ENCODE results near the gene NCAM1.
"Not testable (repeated sequence)": the region's sequence is repeated elsewhere in the genome, so short reads cannot be mapped to it uniquely, and the experiment has no call there.

The NCAM1 gene

DNA sequence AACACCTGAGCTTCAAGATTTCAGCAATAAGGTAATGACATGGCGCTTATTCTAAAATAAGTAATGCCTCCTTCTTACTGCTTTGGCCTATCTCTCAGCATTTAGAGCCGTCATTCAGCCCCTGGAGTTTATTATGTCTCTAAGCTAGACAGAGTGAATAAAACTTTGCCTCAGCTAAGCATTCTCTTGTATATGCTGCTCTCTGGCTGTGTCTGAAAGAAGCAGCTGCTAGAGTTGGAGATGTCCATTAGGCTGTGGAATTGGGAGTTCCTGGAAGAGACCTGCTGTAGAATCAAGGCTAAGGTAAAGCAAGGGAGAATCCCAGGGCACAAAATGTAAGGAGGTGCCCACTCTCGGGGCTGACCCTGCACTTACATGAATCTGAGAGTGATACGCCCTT is 317.7 kb downstream of the NCAM1 start:
- DNase-seq (ENCODE audit: low spot score), result no peak

DNA sequence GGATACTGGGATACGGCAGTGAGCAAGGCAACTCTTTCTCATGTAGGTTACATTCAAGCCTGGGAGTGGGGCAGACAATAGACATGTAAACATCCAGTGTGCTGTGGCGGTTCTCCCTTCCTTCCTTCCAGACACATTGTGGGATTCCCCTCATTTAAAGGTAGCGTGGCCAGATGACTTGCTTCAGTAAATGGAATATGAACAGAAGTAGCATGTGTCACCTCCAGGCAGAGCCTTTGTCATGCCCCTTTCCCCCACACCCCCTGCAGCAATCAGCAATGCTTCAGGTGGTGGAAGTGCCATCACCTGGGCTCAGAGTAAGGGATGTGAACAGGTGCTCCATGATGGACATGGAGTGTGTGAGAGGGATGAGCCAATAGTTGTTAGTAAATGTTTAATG is 318.4 kb downstream of the NCAM1 start:
- DNase-seq (ENCODE audit: low spot score), result no peak

DNA sequence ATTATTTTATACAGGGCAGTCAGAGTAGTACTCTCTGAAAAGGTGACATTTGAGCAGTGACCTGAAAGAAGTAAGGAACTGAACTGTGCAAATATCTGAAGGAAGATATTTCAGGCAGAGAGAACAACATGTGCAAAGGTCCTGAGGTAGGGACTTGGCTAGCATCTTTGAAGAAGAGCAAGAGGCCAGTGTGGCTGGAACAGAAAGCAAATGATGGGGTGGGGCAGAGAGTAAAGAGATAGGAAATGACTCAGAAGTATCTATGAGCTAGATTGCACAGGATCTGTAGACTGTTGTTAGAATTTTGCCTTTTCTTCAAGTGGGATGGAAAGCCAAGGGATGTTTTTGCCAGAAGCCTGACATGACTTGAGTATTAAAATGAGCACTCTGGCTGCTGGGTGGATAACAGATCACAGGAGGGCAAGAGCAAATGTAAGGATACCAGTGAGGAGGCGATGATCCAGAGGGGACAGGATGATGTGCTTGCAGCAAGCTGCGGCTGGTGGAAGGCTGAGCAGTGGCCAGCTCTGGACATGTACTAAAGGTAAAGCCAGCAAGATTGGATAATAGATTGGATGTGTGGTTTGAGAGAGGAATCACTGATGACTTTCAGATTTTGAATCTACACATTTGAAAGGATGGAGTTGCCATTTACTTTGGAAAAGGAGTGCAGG is 320.0 kb downstream of the NCAM1 start:
- DNase-seq (ENCODE audit: low spot score), result no peak

DNA sequence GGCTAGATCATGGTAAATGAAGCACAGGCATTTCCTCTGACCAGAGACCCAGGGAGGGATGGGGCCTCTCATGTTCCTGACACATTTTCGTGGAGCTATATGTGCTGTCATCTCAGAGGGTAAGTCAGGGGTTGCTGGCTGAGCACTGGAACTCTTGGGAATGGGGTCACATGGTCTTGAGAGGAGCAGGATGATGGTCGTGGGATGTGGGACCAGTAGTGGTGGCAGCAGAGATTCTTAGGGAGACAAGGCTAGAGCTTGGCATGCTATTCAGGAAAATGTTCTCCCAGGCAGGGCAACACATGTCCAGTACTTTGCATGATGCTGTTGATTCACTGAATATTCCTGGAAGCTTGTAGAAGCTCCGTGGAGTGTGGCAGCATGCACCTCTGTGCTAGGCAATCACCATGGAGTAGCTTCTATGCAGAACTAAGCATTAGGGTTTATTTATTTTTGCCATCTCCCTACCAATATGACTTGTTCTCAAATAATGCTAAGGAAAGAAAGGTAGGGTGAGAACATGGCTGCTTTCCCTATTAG is 321.7 kb downstream of the NCAM1 start:
- no peak for DNase-seq (ENCODE audit: low spot score)

DNA sequence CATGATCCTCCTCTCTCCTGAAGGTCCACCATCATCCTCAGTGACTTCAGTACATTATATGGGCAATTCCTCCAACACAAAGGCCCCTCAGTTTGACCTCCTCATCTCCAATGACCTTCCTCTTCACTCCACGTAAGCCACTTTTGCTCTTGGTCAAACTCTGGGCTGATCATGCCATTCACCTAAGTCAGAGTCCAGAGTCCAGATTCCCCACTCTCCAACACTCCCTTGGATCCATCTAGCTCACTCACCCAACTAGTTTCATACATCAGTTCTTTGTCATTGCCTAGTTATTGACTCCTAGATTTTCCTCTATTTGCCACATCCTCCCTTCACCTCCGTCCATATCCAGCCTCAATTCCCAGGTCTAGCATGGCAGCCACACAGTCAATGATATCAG is 322.7 kb downstream of the NCAM1 start:
- no peak for DNase-seq (ENCODE audit: low spot score)

DNA sequence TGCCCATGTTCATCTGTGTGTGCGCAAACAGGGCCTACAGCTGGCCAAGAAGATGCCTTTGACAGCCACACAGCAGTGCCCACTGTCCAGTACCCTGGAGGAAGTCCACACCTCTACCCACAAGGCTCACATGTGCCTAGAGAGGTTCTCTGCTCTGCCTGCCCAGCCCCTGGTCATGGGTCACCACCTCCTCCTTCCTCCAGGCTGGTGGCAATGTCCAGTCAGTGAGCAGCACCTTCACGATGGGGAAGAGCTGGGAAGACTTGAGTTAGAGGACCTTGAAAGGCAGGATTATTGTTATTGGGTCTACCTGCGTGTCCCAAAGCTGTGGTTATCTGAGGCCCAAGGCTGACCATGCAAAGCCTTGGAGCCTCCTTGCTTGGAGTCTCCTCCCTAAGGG is 324.8 kb downstream of the NCAM1 start:
- no peak for DNase-seq (ENCODE audit: low spot score)

DNA sequence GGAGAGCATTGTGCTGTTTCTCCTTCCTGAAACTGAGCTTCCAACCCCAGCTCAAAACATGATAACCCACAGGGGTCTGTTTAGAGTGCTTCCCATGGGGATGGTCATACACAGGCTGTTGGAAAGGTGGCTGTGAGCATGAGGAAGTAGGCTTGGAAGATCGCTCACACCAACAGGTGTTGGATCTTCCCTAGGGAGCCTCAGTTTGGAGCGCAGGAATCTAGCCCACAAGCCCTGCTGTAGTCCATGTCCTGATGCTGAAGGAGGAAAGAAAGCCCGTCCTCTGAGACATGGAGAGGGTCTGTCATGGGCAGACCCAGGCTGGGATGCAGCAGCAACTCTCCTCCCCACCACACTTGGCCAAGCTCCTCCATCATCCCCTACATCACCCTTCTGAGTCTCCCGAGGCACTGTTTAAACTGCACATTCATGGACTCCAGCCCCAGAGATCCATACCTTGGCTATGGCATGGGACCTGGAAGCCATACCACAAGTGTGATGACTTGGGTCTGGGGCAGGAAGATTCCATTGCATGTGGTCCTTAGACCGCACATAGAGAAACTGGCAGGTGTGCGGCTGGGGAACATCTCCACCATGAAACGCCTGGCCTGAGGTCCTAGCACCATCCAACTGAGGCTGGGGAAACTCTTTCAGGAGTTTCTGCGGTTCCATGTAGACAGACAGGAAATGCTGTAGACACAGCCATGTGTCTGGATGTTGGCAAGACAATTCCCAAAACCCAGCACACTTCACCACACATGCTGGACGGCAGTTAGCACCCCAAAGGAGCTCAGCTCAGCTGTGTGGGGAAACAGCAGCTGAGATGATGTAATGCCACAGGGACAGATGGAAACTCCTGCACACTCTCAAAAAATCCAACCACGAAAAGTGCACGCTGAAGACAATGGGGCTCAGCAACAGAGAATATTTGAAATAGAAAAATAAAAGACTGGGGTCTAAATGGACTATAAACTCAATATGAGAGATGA is 325.6 kb downstream of the NCAM1 start:
- no peak for DNase-seq (ENCODE audit: low spot score)

DNA sequence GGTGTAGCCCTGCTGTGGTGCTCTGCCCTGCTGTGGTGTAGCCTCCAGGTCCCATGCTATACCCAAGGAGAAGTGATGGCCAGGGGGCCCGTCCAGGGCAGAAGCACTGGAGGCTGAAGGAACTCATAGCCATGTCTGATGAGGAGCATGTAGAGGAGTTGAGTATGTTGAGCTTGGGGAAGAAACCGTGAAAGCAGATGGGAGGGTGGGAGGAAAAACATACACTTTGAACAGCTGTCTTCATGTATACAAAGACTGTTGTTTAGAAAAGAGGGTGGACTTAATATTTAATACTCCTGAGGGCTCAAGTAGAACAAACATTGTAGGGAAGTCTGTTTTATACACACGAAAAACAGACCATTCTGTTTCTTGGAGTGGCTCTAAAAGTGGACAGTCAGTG is 326.6 kb downstream of the NCAM1 start:
- no peak for DNase-seq (ENCODE audit: low spot score)

DNA sequence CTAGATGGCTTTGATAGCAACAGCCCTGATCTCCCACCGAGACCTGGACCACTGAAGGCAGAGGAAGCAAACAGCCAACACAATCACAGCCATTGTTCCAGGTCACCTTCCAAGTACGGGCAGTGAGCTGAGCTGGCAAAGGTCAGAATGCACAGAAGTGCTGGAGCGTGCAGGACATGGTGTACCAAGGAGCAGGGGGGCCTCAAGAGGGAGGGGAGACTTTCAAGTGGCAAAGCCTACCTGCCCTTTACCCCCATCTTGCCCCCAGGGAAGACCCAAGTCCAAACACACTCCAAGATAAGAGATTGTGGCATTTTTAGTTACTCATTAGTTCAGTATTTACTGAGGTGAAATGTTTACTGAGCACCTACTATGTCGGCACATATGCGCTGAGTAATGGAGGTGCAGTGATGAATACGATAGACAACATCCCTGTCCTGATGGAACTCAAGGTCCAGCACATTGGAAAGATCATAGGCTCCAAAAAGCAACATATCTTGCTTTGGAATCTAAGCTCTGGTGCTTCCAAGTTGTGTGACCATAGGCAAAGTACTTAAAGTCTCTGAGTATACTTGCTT is 327.2 kb downstream of the NCAM1 start:
- DNase-seq (ENCODE audit: low spot score), result no peak

DNA sequence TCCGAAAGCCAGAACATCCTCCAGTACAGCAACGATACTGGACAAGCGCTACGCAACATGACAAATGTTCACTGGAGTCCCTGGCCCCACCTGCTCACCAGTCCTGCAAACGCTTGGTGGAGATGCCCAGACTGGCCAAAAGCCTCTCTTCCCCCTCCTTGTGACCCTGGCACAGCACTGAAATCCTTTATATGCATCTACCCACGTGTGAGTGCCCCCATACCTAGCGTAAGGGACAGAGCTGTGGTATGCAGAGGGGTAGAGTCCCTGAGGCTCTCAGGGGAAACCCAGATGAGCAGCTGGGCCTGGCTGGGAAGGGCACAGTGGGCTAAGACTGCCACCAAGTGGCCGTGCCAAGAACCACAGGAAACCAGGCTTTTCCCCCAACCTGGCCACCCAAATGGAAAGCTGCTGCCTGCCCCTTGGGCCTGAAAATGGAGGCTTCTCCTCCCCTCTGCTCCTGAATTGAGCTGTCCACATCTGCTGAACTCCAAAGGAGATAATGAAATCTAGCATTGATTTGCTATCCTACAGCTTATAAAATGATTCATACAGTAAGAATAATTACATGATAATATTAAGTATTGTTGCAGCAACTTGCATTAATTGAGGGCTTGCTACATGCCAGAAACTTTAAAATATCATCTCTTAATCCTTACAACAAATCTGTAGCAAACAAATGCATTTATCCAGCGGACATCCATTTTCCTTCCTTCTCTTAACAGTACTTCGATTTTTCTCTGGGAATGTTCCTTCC is 328.4 kb downstream of the NCAM1 start:
- peak; percentile 71 for DNase-seq (ENCODE audit: low spot score)

DNA sequence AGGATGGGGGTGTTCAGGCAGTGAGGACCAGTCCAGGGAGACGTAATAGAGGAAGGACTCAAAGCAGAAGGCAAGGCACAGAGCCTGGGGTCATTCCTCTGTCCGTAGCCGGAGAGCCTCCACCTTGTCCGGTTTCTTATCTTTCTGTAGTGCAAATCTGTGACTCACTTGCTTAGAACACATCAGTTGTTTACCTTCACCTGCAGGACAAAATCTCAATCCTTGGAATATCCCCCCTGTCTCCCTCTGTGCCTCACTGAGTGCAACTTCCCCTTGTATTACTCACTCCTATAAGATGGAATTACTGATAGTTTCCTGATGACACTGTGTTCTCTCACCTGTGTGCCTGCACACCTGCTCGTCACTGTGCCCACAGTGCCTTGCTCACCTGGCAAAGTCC is 332.7 kb downstream of the NCAM1 start:
- DNase-seq (ENCODE audit: low spot score), result no peak

DNA sequence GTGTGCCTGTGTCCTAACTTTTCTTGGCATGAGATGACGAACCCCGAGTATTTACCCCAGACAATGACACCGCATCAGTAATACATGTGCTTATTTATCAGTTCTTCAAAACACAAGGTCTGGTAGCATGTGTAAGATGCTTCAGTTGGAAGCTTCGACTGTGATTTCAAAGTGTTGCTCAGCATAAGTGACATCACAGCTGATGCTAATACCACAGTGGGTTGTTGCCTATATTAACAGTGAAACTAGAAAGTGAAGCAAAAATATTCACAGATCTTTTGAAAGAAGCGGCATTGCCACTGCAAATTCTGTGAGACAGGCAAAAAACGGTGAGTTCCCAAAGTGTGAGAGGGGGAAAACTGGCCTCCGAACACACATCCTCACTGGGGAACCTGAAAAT is 334.8 kb downstream of the NCAM1 start:
- no peak for DNase-seq (ENCODE audit: low spot score)

DNA sequence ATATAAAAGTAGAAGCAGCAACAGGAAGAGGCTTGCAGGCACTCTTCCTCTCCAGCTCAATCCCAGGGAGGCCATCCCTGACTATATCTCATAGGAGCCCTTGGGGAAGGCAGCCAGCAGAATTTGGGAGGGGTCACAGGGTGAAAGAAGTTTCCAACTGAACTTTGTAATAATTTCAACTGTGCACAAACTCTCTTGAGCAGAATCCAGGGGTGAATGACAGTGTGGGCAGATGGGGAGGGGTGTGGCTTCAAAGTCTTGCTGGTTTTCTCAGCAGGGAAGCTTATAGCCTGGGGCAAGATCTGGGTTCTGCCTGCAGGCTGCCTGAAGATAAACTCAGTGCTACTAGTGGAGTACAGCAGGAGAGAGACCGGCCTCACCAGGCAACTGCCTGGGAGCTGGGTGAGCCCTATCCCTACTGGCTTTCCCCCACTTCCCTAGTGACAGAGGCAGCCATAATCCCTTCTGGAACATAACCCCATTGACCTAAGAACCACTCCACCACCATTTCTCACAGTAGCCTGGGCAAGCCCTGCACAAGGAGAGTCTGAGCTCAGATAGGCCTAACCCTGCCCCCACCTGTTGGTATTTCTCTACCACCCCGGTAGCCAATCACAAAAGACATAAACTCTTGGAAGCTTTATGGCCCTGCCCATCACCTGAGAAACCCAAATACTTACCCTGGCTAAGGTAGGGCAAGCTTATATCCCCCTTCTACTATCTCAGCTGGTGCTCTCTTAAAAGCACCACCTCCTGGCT is 335.4 kb downstream of the NCAM1 start:
- DNase-seq (ENCODE audit: low spot score), result no peak

DNA sequence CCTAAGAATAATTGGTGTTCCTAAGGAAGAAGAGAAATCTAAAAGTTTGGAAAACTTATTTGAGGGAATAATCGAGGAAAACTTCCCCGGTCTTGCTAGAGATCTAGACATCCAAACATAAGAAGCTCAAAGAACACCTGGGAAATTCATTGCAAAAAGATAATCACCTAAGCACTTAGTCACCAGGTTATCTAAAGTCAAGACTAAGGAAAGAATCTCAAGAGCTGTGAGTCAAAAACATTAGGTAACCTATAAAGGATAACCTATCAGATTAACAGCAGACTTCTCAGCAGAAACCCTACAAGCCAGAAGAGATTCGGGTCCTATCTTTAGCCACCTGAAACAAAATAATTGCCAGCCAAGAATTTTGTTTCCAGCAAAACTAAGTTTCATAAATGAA is 337.3 kb downstream of the NCAM1 start:
- DNase-seq (ENCODE audit: low spot score), result not testable (repeated sequence)

DNA sequence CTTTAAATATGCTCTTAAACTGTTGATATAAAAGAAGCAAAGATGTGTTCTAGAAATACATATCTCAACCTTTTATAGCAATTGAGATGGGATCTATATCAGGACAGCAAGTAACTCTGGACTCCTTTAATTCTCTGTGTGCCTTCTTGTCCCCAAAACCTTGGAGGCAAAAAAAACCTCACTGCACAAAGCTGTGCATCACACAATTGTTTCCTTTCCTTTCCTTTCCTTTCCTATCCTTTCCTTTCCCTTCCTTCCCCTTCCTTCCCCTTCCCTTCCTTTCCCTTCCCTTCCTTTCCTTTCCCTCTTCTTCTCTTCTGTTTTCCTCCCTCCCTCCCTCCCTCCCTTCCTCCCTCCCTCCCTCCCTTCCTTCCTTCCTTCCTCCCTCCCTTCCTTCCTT is 343.7 kb downstream of the NCAM1 start:
- DNase-seq (ENCODE audit: low spot score), result no peak

DNA sequence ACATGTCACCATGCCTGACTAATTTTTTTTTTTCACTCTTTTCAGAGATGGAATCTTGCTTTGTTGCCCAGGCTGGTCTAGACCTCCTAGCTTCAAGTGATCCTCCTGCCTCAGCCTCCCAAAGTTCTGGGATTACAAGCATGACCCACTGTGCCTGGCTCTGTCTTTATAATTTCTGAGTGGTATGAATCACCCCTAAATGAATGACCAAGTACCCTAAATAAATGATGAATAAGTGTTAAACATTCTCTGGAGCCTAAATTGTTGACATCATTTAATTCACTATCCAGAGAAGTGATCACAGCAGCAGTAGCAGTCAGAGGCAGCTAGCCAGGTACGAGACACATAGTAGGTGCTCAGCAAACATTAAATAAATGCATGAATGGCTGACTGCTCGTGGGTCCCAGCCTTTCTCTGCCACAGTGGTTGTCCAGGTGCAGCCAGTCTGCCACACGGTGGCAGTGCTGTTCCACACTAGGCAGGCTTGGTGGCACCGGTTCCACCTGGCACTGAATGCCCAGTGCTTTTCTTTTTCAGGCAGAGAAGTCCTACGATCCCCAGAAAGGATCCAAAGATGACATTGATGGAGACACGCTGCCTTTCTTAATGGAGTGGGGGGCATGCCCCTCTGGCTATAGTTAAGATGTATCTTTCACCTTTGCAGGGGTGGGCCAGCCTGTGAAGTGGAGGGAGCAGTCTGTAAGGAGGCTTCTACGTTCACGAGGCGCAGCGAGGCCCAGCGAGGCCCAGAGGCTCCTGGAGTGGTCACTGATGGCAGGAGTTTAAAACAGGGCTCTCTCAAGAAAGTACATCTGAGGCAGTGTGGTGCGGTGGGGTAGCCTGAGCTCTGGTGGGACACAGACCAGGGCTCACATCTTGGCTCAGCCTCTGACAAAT is 344.5 kb downstream of the NCAM1 start:
- peak; percentile 72 for DNase-seq (ENCODE audit: low spot score)

DNA sequence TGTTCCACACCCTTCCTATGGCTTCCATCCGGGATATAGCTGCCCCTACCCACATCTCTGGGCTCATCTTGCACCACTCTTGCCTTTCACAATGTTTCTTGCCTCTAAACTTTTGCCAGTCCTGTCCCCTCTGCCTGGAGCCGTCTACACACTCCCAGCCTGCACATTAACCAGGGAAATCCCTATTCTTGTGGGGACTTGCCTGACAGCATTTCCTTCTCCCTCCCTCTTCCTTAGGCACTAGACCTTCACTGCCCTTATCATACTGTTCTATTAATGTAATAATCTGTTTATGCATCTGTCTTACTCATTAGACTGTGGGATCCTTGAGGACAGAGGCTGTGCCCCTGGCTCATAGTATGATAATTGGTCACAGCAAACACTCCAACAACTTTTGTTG is 347.4 kb downstream of the NCAM1 start:
- DNase-seq (ENCODE audit: low spot score), result no peak

DNA sequence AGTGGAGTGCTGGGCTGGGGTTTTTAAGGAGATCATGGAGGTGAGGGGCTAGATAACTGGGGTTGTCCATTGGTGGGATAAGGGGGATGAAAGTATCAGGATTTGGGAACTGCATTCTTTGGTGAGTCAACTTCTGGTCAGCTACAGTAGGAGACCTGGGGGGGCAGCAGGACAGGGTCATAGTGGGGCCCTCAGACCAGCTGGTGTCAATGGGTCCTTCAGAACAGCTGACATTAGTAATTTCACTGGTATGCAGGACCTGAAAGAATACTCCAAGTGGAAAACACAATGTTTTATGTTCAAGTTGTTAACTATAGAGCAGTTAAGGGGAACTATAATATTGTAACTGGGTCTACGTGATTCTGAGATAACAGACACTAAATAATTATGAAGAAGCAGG is 350.3 kb downstream of the NCAM1 start:
- no peak for DNase-seq (ENCODE audit: low spot score)

DNA sequence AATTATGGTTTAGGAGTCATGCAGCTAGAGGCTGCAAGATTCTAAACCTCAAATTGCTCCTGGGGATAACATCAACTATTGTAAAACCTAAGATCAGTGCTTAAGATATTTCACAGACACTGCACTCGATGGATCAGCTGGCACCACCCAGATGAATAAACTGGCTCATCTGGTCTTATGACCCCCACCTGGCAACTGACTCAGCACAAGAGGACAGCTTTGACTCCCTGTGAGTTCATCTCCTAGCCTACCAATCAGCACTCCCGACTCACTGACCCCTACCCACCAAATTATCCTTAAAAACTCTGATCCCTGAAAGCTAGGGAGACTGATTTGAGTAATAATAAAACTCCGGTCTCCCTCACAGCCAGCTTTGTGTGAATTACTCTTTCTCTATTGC is 352.4 kb downstream of the NCAM1 start:
- no peak for DNase-seq (ENCODE audit: low spot score)

DNA sequence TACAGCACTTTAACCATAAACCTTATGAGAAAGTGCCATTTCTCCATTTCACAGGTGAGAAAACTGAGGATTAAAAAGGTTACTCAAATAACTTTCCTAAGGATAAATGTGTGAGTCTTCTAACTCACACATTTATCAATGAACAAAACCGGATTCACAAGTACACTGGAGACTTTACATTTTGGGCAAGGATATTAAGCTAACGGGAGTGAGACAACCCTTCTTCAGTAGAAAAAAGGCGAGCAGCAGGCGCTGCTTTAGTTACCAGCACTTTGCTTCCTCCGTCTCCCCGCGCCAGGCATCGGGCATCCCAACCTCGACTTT is 352.8 kb downstream of the NCAM1 start:
- DNase-seq (ENCODE audit: low spot score), result no peak

Measured in hepatic stellate cell (primary cell).